Measurements from ENCODE around the gene NR6A1.

The NR6A1 gene

DNA sequence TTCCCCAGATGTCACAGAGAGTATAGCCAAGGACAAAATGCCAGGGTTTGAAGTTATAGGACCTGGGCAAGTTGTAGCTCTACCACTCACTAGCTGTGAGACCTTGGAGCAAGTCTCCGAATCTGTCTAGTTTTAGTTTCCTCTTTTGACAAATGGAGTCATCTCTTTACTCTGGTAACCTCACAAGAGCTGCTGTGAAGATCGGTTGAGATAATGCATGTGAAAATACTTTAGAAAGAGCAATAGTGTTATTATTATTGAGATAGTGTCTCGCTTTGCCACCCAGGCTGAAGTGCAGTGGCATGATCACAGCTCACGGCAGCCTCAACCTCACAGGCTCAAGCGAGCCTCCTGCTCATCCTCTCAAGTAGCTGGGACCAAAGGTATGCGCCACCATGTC, 146.0 kb downstream of the NR6A1 start:
- Histone ChIP-seq H3K27ac (replicated peaks) (no peak overlapping the region), H3K4me3 (replicated peaks; ENCODE audit: insufficient read depth, low read length) (no peak overlapping the region), H3K27me3 (ENCODE audit: insufficient read depth, poor library complexity, severe bottlenecking) (no peaks in the 10 kb centered on the region)
- TF ChIP-seq SPI1 (IDR thresholded peaks at IDR 0.05; ENCODE audit: borderline replicate concordance, low read depth) (no peak), GABPA (IDR thresholded peaks at IDR 0.05; ENCODE audit: low read depth) (no peak), POLR2AphosphoS5 (IDR thresholded peaks at IDR 0.05; ENCODE audit: low read depth) (no peak)
- TF ChIP-seq, protein P1, sequence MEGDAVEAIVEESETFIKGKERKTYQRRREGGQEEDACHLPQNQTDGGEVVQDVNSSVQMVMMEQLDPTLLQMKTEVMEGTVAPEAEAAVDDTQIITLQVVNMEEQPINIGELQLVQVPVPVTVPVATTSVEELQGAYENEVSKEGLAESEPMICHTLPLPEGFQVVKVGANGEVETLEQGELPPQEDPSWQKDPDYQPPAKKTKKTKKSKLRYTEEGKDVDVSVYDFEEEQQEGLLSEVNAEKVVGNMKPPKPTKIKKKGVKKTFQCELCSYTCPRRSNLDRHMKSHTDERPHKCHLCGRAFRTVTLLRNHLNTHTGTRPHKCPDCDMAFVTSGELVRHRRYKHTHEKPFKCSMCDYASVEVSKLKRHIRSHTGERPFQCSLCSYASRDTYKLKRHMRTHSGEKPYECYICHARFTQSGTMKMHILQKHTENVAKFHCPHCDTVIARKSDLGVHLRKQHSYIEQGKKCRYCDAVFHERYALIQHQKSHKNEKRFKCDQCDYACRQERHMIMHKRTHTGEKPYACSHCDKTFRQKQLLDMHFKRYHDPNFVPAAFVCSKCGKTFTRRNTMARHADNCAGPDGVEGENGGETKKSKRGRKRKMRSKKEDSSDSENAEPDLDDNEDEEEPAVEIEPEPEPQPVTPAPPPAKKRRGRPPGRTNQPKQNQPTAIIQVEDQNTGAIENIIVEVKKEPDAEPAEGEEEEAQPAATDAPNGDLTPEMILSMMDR (IDR thresholded peaks at IDR 0.05; ENCODE audit: insufficient read depth, low read length) = no peak
- TF ChIP-seq, protein P2, sequence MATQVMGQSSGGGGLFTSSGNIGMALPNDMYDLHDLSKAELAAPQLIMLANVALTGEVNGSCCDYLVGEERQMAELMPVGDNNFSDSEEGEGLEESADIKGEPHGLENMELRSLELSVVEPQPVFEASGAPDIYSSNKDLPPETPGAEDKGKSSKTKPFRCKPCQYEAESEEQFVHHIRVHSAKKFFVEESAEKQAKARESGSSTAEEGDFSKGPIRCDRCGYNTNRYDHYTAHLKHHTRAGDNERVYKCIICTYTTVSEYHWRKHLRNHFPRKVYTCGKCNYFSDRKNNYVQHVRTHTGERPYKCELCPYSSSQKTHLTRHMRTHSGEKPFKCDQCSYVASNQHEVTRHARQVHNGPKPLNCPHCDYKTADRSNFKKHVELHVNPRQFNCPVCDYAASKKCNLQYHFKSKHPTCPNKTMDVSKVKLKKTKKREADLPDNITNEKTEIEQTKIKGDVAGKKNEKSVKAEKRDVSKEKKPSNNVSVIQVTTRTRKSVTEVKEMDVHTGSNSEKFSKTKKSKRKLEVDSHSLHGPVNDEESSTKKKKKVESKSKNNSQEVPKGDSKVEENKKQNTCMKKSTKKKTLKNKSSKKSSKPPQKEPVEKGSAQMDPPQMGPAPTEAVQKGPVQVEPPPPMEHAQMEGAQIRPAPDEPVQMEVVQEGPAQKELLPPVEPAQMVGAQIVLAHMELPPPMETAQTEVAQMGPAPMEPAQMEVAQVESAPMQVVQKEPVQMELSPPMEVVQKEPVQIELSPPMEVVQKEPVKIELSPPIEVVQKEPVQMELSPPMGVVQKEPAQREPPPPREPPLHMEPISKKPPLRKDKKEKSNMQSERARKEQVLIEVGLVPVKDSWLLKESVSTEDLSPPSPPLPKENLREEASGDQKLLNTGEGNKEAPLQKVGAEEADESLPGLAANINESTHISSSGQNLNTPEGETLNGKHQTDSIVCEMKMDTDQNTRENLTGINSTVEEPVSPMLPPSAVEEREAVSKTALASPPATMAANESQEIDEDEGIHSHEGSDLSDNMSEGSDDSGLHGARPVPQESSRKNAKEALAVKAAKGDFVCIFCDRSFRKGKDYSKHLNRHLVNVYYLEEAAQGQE (IDR thresholded peaks at IDR 0.05; ENCODE audit: insufficient replicate concordance, low read depth) = no peak
- DNase-seq (ENCODE audit: low read depth in 1 of 2, low spot score in 1 of 2) = no peak

DNA sequence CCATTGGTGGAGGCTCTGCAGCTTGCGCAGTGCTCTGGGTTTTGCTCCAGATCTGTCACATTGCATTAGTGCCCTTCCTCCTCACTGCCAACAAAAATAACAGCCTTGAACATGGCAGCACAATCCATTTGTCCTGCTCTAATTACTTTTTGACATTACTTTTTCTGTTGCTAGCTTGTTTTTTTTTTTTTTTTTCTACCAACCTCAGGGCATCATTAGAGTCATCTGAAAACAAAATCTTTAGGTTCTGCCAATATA, 146.4 kb downstream of the NR6A1 start:
- Histone ChIP-seq H3K27me3 (ENCODE audit: insufficient read depth, poor library complexity, severe bottlenecking) (no peaks in the 10 kb centered on the region), H3K27ac (replicated peaks) (no peak overlapping the region), H3K4me3 (replicated peaks; ENCODE audit: insufficient read depth, low read length) (no peak overlapping the region)
- TF ChIP-seq SPI1 (IDR thresholded peaks at IDR 0.05; ENCODE audit: borderline replicate concordance, low read depth) = no peak
- no peak for TF ChIP-seq POLR2AphosphoS5 (IDR thresholded peaks at IDR 0.05; ENCODE audit: low read depth)
- TF ChIP-seq, protein P1 (IDR thresholded peaks at IDR 0.05; ENCODE audit: insufficient read depth, low read length) = no peak
- TF ChIP-seq, protein P2 (IDR thresholded peaks at IDR 0.05; ENCODE audit: insufficient replicate concordance, low read depth) = no peak
- TF ChIP-seq GABPA (IDR thresholded peaks at IDR 0.05; ENCODE audit: low read depth) = no peak
- no peak for DNase-seq (ENCODE audit: low read depth in 1 of 2, low spot score in 1 of 2)

DNA sequence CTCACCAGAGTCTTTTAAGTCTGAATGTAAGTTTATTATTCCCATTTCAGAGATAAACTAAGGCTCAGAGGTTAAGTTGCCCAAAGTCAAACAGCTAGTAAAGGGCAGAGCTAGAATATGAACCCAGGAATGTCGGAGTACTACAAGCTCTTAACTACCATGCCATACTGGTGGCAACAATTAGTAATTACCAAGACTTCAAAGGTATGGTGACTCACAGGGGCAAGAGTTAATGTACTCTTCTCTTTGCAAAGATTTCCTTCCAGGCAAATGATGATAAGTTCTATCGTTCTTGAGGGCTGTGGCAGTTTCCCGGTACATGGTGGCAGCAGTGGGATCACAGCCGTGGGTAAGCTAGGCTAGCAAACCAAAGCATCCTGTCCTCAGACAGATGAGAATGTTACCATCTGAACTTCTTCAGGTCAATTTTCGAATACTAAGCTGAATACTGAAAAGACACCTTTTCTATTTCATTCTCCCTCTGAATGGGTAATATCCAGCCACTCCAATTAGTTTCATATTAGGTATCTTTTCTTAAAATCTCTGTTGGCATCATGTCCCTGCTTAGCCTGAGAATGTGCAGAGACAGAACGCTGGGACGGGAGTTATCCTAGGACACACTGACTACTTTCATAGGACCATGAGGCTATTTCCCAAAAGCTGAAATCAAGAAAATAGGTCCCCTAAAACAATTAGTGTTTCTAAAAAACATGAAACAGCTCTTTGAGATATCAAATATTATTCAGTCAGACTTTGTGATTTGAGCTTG, 147.0 kb downstream of the NR6A1 start:
- TF ChIP-seq SPI1 (IDR thresholded peaks at IDR 0.05; ENCODE audit: borderline replicate concordance, low read depth) (no peak), POLR2AphosphoS5 (IDR thresholded peaks at IDR 0.05; ENCODE audit: low read depth) (no peak), GABPA (IDR thresholded peaks at IDR 0.05; ENCODE audit: low read depth) (no peak)
- TF ChIP-seq, protein P2 (IDR thresholded peaks at IDR 0.05; ENCODE audit: insufficient replicate concordance, low read depth) = no peak
- TF ChIP-seq, protein P1 (IDR thresholded peaks at IDR 0.05; ENCODE audit: insufficient read depth, low read length) = no peak
- no peak for DNase-seq (ENCODE audit: low read depth in 1 of 2, low spot score in 1 of 2)
- Histone ChIP-seq H3K27me3 (ENCODE audit: insufficient read depth, poor library complexity, severe bottlenecking) (no peaks in the 10 kb centered on the region), H3K4me3 (replicated peaks; ENCODE audit: insufficient read depth, low read length) (no peak overlapping the region), H3K27ac (replicated peaks) (no peak overlapping the region)

All from HL-60 (cell line).